GM19043 (cell line): ENCODE measurements around the gene STOX1.
"Not testable (repeated sequence)": the region's sequence is repeated elsewhere in the genome, so short reads cannot be mapped to it uniquely, and the experiment has no call there.

Experiments used
- ATAC-seq: cut with Tn5 transposase; IDR thresholded peaks from one replicate; pipeline ENCODE4 v1.9.1; 2021; ENCODE audit warnings: low read depth; ENCODE audit not compliant: unreplicated experiment

The STOX1 gene

DNA sequence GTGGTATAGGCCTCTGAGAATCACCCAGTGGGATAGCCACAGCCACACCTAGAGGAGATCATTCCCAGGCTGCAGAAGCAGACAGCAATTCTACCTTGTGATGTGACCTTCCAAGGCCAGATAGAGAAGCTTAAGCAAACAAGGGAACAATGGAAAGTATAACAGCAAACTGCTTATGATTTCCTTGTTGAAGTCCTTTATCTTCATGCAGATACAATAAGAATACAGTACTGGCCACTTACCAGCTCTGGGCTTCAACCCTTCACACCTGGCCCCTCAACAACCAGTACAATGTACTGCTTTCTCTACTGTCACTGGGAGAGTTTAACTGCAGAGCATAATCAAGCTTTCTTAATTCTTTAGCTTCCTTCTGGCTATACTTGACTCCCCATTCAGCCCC is 51.2 kb downstream of the STOX1 start:
- ATAC-seq: no peak

DNA sequence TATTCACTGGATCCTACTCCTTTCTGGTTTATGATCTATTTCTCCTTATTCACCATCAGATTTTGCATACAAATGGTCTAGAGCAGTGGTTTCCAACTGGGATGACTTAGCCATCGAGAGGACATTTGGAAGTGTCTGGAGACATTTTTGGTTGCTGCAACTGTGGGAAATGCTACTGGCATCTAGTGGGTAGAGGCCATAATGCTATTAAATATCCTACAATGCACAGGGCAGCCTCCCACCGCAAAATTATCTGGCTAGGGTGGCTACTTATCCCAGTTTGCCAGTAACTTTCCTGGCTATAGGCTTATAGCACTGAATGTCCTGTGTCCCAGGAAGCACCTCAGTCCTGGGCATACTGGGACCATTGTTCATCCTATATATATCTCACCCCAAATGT is 52.3 kb downstream of the STOX1 start:
- ATAC-seq: no peak

DNA sequence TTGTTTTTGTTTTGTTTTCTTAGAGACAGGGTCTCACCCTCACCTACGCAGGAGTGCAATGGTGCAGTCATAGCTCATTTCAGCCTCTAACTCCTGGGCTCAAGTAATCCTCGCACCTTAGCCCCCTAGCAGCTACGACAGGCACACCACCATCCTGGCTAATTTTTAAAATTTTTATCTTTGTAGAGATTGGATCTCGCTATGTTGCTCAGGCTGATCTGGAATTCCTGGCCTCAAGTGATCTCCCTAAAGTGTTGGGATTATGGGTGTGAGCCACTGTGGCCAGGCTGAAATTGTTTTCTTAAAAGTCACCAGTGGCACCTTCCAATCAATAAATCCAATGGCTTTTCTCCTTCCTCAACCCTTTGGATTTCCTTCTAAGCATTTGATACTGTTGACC is 52.9 kb downstream of the STOX1 start:
- no peak for ATAC-seq

GRCh38 chr10:68895041-68895440 is 67.7 kb downstream of the STOX1 start:
- no peak for ATAC-seq

GRCh38 chr10:68897336-68897741 is 70.0 kb downstream of the STOX1 start:
- no peak for ATAC-seq

- ATAC-seq: no peak
These were observed 71.9 kb downstream of the STOX1 start for GRCh38 chr10:68899186-68899745.

- ATAC-seq: peak; percentile 39
These were observed 73.2 kb downstream of the STOX1 start for GRCh38 chr10:68900427-68901104.

- peak; percentile 99 for ATAC-seq
These were observed 74.0 kb downstream of the STOX1 start, which contains the start of gene DDX50 for GRCh38 chr10:68901105-68901927. Gene DDX50 (plus strand): TSS chr10:68901315. CDS start chr10:68901385, 70 bp downstream.

DNA sequence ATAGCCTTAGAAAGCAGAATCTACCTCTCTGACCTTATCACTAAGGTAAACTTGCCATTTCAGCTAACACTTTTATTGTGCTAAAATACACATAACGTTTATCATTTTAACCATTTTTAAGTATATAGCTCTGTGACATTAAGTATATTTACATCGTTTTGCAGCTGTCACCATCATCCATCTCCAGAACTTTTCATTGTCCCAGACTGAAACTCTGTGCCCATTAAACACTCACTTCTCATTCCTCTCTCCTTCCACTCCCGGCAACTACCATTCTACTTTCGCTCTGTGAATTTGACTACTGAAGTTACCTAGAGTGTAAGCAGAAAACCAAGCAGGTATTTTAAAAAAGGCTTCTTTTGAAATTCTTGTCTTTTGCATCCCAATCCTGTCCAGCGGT is 75.1 kb downstream of the STOX1 start:
- ATAC-seq: no peak

DNA sequence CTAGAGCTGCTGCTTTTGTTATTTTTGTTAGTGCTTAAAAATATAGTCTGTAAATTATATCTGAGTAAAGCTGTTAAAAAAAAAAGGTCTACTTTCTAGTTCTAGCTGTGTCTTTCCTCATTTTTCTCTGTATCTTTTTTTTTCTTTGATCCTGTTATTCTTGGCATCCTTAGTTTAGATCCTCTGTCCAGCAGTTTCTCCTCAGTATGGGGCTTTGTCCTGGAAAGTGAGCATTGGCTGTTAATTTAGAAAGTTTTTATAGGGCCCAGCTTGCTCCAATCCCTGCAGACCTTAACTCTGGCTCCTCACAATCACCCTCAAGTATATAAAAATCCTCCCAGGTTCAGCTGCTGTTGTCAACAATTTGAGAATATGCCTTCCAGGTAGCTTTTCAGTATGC is 97.3 kb downstream of the STOX1 start:
- ATAC-seq: no peak

DNA sequence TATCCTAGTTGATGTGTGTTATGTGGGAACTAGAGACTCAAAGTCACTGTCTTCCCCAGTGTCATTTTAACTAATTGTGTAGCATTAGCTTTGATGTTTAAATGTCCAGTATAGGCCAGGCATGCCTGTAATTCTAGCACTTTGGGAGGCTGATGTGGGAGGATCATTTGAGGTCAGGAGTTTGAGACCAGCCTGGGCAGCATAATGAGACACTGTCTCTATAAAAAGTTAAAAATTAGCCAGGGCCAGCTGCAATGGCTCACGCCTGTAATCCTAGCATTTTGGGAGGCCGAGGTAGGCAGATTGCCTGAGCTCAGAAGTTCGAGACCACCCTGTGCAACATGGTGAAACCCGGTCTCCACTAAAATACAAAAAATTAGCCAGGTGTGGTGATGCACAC is 98.2 kb downstream of the STOX1 start:
- ATAC-seq: no peak

DNA sequence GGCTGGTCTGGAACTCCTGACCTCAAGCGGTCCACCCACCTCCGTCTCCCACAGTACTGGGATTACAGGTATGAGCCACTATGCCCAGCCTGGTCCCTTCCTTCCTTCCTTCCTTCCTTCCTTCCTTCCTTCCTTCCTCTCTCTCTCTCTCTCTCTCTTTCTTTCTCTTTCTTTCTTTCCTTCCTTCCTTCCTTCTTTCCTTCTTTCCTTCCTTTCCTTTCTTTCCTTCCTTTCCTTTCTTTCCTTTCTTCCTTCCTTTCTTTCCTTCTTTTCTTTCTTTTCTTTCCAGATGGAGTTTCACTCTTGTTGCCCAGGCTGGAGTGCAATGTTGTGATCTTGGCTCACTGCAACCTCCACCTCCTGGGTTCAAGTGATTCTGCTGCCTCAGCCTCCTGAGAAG is 101.8 kb downstream of the STOX1 start:
- not testable (repeated sequence) for ATAC-seq

- not testable (repeated sequence) for ATAC-seq
These were observed 102.6 kb downstream of the STOX1 start for GRCh38 chr10:68929888-68930287.

- ATAC-seq: not testable (repeated sequence)
These were observed 105.5 kb downstream of the STOX1 start for GRCh38 chr10:68932860-68933259.

GRCh38 chr10:68934994-68935393 is 107.7 kb downstream of the STOX1 start:
- ATAC-seq: no peak

- ATAC-seq: no peak
These were observed 110.8 kb downstream of the STOX1 start for GRCh38 chr10:68938117-68938516.

DNA sequence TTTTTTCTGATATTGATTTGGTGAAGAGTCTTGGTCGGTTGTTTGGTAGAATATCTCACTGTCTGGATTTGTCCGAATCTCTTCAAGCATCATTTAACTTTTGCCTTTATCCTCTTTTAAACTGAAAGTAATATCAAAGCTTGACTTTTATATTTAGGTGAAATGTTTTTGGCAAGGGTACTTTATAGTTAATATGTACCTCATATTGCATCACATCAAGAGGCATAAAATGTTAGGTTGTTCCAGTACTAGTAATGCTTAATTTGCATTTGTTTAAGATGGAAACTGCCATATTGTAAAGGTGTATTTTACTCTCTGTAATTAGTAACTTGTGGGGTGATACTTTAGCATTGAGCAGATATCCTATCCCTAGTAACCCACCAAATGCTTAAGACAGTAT is 111.6 kb downstream of the STOX1 start:
- no peak for ATAC-seq

DNA sequence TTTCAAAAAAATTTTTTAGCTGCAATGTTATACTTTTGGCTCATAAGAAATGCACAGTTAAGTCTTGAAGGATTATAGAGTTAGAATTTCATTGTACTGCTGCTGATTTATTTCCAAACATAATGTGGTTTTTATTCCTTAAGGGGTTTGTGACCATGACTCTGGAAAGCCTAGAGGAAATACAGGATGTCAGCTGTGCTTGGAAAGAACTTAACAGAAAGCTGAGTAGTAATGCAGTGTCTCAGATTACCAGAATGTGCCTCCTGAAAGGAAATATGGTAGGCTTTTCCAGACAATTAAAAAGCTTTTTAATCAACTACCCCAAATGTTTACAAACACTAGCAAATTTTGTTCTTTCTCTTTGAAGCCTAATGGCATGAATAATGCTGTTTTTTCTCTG is 113.6 kb downstream of the STOX1 start:
- not testable (repeated sequence) for ATAC-seq
